GF-D8 (cell line): ENCODE results near the gene NUTF2.
"Not testable (repeated sequence)": the region's sequence is repeated elsewhere in the genome, so short reads cannot be mapped to it uniquely, and the experiment has no call there.

Source experiments
- DNase-seq: peaks from one replicate; lab custom pipeline; 2025; lab: John Stamatoyannopoulos, UW

The NUTF2 gene

DNA sequence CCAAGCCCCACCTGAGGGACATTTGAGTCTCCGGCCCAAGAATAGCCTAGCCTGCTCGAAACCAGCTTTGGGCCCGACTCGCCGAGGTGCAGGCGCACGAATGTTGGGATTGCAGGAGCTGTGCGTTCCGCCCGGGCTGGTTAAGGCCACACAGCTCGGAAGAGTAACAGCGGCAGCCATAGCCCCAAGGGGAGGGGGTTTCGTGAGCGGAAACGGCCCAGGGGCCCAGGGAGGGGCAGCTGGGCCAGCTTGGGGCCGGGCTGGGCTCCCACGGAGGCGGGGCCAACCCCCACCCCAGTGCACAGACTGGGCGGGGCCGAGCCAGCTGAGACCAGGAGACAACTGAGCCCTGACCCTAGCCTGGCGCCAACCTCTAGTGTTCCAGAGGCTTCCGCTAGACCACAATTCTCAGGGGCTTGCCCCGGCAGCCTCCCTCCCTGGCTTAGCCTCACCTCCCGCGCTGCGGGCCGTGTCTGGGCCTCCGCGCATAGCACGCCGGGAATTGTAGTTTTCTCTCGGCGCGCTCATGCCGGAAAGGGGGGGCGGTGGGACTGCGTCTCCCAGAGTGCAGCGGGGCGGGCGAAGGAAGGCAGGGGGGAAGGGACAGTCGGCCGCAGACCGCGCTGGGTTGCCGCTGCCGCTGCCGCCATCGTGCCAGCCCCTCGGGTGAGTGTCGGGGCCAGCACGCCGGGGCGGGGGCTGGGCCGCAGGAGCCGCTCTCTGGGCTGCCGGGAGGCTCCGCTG lies at the start of gene NUTF2:
TSS of gene NUTF2 (plus strand) at position 614 of the 744 bp plus-strand sequence. CDS start 18,198 bp downstream, outside the sequence.
- peak; percentile 90 for DNase-seq

DNA sequence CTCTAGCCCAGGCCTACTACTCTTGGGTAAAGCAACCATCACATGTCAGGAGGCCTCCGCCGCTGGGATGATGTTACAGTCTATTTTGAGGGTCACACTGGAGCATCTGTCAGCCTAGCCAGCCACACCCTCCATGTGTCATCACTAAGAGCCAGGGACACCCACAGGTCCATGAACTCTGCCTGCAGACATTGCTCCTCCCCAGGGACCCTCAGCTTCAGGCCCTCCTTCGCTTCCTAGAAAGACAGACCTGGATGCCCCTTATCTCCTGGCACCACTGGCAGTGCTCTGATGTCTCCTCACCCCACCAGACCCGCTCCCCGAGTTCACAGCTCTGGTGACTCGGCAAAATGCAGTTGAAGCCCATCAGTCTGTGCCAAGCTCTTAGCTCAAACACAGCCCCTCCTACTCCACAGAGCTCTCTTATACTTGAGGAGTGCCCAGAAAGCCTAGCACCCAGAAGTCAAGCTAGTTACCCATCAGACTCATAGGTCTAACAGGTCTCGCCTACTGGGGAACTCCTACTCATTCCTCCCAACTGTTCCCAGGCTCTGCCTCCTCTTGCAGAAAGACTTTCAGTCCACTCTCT lies 46.3 kb upstream of the NUTF2 start:
- DNase-seq, result no peak

DNA sequence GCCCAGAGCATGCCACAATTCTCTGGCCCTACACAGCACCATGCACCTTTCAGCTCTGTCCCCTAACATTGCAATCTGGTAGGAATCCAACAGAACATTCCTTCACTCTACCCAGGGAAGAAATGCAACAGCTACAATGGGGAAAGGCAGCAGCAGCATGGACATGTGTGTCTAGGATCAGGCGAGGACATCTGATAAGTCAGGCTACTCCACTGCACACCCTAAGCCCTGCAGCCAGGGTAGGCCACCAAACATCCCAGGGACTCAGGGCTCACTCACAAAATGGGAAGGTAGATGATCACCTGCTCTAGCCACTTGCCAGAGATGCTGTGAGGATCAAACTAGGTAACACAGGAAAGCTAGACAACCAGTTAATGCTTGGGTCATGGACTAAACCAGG lies 45.5 kb upstream of the NUTF2 start:
- no peak for DNase-seq

DNA sequence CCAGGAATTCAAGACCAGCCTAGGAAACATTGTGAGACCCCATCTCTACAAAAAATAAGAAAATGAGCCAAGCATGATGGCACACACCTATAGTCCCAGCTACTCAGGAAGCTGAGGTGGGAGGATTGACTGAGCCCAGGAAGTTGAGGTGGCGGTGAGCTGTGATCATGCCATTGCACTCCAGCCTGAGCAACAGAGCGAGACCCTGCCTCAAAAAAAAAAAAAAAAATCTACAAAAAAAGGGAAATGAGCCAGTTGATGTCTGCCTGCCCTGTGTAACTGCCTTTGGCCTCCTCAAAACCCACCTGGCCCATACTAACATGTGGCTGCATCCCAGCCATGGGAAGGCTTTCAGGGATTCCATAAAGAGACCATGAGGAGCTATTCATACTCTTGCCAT lies 44.9 kb upstream of the NUTF2 start:
- no peak for DNase-seq

DNA sequence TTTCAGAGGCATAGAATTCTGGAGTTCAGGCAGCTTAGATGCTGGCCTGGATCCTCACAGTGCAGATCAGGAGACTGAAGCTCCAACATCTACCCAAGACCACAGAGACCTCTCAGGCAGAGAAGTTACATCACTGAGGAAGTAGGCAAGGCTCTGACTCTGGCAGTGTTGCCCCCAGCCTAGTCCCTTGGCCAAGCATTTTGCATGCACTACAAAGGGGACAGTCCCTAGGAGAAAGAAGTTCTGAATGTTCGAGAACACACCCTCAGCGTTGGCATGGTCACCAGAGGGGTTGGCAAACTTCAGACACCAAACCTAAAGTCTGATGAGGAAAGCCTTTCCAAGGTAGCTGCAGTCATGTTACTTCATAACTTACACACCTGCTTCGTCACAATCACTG lies 42.8 kb upstream of the NUTF2 start:
- DNase-seq, result no peak

DNA sequence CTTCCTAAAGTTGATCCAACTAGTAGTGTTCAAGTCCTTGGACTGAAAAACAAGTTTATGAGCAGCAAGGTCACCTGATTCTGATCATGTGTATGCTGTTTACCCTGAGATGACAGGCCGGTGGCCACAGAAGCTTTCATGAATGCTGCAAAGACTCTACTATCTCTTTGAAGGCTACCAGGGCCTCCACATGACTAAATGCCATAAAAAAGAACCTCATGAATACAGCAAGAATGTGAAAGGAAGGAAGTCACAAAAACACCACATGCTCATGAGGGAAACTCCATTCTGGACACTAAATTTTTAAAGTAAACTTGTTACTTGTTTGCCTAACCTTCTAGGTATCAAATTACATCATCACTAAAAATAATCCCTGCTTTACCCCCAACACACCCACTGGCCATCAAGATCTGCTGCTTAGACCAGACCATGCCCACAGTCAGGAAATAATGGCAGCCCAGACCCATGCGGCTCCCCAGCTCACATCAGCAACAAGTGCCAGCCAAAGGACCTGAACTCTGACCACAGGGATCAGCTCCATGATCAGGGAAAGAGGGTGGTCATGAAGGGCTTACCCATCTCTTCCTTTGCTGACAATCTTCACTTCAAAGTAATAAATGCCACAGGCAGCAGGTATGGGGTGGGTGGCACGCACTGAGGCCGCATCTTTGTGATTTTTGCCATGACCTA lies 41.7 kb upstream of the NUTF2 start:
- no peak for DNase-seq

DNA sequence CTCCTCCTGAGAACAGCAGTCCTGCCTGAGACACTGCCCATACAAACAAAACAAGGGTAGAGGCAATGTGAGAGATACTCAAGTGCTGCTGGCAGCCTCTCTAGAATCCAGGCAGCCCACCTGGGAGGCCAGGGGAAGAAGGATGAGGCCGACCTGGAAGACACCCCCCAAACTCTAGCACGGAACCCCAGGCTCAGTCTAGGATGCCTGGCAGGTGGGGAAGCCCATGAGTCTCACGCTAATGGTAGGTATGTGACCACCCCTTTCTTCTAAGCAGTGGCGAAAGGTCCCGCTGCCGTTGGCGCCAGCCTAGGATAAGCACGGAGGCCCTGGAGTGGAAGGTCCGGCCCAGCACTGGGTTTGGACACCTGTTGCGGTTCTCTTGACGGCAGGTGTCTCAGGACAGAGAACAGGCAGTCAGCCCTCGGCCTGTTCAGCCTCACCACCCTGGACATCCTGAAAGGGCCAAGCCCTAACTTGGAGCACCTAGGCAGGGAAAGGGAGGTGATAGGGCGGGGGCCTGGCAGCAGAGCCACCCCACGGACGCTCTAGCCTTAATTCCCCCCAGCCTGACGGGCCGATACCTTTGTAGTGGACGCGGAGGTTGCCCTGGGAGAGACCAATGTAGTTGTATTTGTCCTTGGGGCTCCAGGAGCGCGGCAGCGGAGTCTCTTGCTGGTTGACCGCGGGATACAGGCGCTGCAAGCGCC lies 40.9 kb upstream of the NUTF2 start:
- DNase-seq, result no peak

DNA sequence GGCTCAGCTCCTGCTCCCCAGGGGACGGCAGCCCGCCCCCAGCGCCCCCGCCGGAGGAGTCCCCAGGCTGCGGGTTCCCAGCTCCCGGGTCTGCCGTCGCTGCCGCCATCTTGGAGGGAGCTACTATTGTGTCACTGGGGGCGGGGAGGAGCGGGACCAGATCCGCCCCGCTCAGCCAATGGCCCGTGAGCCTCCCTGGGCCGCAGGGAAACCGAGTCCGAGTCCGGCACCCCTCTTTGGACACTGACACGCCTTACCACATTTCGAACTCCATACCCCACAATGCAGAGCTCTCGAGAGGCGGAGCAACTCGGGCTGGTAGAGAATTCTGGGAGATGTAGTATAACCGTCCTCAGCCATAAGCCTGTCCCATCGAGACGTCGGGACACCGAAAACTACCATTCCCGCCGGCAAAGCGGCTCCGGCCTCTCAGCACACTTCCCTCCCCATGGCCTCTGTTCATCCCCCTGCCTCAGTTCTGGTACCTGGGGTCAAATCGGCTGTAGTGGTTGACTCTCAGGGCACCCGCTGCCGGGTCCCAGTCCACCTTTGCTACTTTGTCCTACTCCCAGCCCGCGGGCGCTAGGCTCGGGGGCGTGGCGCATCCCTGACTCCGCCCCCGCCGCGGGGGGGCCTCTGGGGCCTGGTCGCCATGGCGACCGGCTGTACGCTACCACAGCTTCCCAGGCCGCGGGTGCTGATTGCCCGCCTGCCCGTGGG lies 40.1 kb upstream of the NUTF2 start, which contains the start of the genes RANBP10 and TSNAXIP1:
TSS of gene RANBP10 (minus strand) at position 133 of the 720 bp plus-strand sequence. CDS start at position 109, 24 bp downstream.
TSS of gene TSNAXIP1 (plus strand) at position 462 of the 720 bp plus-strand sequence. CDS start 261 bp downstream, outside the sequence.
- peak; percentile 99 for DNase-seq

DNA sequence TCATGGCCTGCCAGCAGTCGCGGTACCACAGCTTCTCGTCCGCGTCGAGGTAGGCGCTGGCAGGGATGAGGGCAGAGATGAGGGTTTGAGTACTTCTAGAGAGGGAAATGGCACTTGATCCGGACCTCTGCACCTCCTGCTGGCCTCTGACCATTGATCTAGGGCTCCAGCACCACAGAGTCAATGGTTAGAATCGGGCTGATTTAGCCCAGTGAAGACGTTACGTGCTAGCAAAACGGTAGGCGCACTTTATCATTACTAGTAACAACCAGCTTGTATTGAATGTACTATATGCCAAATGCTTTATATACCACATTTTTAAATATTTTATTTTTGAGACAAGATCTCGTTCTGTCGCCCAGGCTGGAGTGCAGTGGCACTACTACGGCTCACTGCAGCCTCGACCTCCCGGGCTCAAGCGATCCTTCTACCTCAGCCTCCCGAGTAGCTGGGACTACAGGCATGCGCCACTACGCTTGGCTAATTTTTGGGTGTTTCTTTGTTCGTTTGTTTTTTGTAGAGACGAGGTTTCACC lies 39.5 kb upstream of the NUTF2 start:
- DNase-seq, result no peak

DNA sequence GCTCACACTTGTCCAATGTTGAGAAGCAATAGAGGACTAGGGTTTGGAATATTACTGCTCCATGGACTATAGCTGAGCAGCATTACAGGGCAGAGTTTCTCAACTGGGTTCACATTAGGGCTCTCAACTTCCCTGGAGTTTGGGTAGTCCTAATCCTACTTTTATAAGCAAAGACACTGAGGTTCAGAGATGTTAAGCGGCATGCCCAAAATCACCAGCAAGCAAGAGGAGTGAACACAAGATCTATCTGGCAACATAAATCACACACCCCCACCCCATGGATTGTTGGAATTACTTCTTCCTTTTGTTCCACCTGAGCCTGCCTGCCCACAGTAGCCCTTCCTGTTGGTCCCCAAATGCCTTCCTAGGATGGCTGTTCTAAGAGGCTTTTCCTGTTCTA lies 34.8 kb upstream of the NUTF2 start:
- no peak for DNase-seq

DNA sequence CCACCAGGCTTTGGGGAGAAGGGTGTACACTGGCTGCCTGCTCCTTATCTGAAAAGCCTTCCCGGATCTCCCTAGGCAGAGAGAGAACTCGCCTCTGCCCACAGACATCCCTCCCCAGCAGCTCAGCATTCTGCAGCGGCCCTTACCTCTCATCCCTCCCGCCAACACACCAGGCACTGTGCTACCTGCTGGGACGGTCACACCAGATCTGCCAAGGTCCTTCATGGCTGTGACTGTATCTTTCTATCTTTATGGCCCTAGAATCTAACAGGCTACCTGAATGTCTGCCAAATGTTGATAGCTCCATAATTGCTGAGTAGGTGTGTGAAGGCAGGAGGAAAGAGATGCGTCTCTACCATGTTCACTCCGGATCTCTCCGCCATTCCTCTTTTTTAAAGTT lies 32.2 kb upstream of the NUTF2 start:
- no peak for DNase-seq

DNA sequence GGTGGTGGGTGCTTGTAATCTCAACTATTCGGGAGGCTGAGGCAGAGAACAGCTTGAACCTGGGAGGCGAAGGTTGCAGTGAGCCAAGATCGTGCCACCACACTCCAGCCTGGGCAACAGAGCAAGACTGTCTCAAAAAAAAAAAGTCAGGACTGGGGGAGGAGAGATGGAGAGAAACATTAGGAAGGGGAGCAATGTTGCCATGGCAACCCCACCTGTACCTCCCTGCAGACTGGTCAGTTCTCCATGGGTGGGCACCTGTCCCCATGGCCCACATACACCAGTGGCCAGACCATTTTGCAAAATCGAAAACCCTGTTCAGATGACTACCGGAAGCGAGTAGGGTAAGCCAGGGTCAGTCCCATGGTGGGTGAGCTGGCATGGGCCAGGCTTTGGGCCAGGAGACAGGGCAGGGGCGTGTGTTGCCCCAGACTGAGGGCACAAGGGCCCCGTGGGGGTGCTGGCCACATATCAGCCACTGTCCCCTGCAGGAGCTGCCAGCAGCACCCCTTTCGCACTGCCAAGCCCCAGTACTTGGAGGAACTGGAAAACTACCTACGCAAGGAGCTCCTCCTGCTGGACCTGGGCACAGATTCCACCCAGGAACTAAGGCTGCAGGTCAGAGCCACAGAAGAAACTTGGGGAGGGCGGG lies 26.0 kb upstream of the NUTF2 start:
- DNase-seq, result no peak

DNA sequence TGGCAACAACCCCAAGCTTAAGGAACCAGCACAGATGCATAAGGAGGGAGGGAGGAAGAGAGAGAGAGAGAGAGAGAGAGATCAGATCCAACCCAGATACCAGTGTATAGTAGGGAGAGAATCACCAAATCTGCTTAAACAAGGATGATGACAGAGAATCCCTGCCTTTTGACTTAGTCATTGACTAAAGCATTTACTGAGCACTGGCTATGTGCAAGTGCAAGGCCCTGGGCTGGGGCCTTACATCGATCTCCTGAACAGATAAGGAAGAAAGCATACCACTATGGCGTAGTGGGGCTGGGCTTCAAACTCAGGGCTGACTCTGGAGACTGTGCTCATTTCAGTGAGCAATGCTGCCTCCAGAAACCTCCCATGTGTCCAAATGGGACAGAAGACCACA lies 24.2 kb upstream of the NUTF2 start:
- no peak for DNase-seq

DNA sequence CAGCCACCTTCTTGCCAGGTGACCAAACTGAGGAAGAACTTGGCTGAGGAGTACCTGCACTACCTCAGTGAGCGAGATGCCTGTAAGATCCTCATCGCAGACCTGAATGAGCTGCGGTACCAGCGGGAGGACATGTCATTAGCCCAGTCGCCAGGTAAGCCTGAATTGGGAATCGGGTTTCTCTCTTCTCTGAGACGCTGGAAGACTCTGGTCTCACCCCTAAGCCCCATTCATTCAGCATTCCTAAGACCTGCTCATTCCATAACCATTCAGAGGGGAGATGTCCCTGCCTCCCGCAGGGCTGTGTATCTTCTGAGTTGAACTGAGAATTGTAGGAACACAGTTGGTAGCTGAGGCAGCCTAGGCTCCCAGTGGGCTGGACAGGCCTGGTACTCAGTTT lies 21.6 kb upstream of the NUTF2 start:
- no peak for DNase-seq

DNA sequence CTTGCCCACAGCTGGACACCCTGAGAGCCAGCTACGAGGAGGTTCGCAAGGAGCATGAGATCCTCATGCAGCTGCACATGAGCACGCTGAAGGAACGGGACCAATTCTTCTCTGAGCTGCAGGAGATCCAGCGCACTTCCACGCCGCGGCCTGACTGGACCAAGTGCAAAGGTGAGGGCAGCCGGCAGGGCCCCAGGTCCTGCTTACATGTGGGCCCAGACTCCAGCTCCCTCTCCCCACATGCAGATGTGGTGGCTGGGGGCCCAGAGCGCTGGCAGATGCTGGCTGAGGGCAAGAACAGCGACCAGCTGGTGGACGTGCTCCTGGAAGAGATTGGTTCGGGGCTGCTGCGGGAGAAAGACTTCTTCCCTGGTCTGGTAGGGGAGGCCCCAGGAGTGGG lies 20.8 kb upstream of the NUTF2 start:
- DNase-seq, result no peak

DNA sequence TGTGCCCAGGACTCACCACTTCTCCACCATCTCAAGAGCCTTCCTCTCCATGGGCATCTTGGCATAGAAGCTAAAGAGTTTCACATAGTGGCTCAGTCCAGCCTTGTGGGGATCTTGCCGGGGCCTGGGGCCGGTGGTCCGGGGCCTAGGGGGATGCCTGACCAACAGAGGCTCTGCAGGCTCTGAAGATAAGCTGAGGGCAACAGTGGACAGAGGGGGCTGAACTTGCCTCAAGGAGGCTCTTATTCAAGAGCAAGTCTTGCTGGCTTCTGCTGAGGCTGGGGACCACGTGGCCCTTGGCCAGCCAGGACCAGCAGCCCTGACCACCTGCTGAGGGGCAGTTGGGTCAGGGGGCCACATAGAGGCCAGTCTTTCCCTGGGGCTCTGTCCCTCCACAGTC lies 18.1 kb upstream of the NUTF2 start:
- no peak for DNase-seq

DNA sequence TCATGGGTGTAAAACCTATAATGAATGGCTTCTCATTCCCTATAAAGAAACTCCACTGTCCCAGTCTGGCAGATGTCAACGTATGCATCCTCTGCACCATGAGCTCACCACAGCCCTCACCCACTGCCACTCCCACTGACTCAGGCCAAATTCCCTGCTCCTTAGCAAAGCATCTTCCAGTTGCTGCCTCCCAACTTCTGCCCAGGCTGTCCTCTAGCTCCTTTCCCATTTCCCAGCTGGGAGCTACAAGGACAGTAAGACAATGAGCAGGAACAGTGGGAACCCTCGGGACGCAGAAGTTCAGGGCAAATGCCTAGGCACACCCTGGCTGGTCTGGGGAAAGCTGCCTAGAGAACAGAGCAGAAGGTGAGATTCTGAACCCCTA lies 13.7 kb upstream of the NUTF2 start:
- no peak for DNase-seq

DNA sequence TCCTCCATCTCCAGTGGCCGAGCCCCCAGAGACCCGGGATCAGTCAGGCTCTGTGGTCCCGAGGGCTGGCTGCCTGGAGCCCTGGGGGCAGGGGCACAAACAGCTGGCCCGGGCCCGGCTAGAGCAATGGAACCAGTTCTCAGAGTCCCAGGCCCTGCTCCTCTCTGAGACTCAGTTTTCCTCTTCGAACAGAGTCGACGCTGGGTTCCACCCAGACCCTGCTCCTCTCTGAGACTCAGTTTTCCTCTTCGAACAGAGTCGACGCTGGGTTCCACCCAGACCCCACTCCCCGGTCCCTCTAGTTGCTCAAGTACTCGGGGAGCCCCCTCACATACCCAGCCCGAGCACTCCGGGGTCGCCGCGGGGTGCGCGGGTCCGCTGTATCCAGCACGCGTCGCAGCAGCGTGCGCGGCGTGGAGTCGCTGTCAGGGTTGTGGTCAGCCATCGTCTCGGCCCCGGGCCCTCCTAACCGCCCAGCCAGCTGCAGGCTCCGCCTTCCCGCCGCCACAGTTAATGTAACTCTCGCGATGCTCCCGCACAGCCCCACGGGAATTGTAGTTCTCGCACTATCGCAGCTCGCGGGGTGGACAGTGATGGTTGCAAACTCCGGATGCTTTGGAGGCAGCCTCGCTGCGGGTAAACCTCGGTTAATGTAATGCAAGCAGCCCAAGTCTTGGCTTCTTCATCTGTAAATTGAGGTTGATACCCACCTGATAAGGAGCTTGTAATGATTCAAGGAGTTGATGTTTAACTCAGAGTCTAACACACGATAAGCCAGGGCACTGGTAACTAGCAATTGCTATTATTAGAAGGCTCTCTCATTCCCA lies 13.1 kb upstream of the NUTF2 start:
- peak; percentile 59 for DNase-seq

DNA sequence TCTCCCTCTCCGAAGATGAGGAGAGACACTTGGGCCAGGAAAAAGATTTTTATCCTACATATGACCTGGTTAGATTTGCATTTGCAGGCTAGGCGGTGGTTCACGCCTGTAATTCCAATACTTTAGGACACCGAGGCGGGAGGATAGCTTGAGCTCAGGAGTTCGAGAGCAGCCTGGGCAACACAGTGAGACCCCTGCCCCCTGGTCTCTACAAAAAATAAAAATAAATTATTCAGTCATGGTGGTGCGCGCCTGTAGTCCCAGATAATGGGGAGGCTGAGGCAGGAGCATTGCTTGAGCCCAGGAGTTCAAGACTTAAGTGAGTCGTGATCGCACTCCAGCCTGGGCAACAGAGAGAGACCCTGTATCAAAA lies 12.5 kb upstream of the NUTF2 start:
- DNase-seq, result no peak

DNA sequence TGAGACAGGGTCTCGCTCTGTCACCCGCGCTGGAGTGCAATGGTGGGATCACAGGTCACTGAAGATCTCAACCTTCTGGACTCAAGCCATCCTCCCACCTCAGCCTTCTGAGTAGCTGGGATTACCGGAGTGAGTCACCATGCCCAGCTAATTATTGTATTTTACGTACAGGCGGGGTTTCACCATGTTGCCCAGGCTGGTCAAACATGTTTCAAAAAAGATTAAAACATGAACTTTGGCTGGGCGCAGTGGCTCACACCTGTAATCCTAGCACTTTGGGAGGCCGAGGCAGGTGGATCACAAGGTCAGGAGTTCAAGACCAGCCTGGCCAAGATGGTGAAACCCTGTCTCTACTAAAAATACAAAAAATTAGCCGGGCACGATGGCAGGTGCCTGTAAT lies 9.5 kb upstream of the NUTF2 start:
- not testable (repeated sequence) for DNase-seq
